GM23248 (cell line): ENCODE measurements around the gene ENSA. TPM values are rescaled to one million over a fixed set of nuclear protein-coding genes. Genes with fewer than 3 reads are reported as not detected.
"Not testable (repeated sequence)": the region's sequence is repeated elsewhere in the genome, so short reads cannot be mapped to it uniquely, and the experiment has no call there.

Experiments used
- DNase-seq: peaks from one replicate; pipeline ENCODE4 v3.0.0-alpha.2; 2015
- H2AFZ ChIP-seq: fragments of 200-600 bp; sonication (generic); 2 replicates; pipeline ENCODE4 v1.6.1; 2016; ENCODE audit warnings: antibody characterized with exemption
- H3F3A ChIP-seq: fragments of 200-600 bp; sonication (generic); 2 replicates; pipeline ENCODE4 v1.6.1; 2016; ENCODE audit warnings: mild to moderate bottlenecking, antibody characterized with exemption, mixed run types; ENCODE audit not compliant: insufficient read depth
- H3K27ac ChIP-seq: fragments of 200-600 bp; sonication (generic); 2 replicates; pipeline ENCODE4 v1.5.1; 2016; ENCODE audit warnings: mild to moderate bottlenecking
- H3K27me3 ChIP-seq: fragments of 200-600 bp; sonication (generic); replicated peaks from 2 replicates; pipeline ENCODE4 v1.6.1; 2016; ENCODE audit warnings: mild to moderate bottlenecking; ENCODE audit not compliant: insufficient read depth
- H3K36me3 ChIP-seq: fragments of 200-600 bp; sonication (generic); 2 replicates; pipeline ENCODE4 v1.6.1; 2016; ENCODE audit warnings: low read depth, mild to moderate bottlenecking
- H3K4me1 ChIP-seq: fragments of 200-600 bp; sonication (generic); 2 replicates; pipeline ENCODE4 v1.6.1; 2016; ENCODE audit warnings: mild to moderate bottlenecking; ENCODE audit not compliant: insufficient read depth
- H3K4me2 ChIP-seq: fragments of 200-600 bp; sonication (generic); one replicate; pipeline ENCODE4 v1.6.1; 2016; ENCODE audit warnings: mild to moderate bottlenecking; ENCODE audit not compliant: unreplicated experiment
- H3K4me3 ChIP-seq: fragments of 200-600 bp; sonication (generic); 2 replicates; pipeline ENCODE4 v1.5.1; 2016; ENCODE audit warnings: mild to moderate bottlenecking
- H3K79me2 ChIP-seq: fragments of 200-600 bp; sonication (generic); 2 replicates; pipeline ENCODE4 v1.6.1; 2016; ENCODE audit warnings: mild to moderate bottlenecking; ENCODE audit not compliant: insufficient read depth
- H3K9ac ChIP-seq: fragments of 200-600 bp; sonication (generic); 2 replicates; pipeline ENCODE4 v1.6.1; 2016; ENCODE audit warnings: mild to moderate bottlenecking
- H3K9me2 ChIP-seq: fragments of 200-600 bp; sonication (generic); 2 replicates; pipeline ENCODE4 v1.6.1; 2016; ENCODE audit warnings: mixed run types, mild to moderate bottlenecking, moderate library complexity; ENCODE audit not compliant: insufficient read depth
- H3K9me3 ChIP-seq: fragments of 200-600 bp; sonication (generic); one replicate; pipeline ENCODE4 v1.6.1; 2017; ENCODE audit warnings: low read depth
- H4K20me1 ChIP-seq: fragments of 200-600 bp; sonication (generic); 2 replicates; pipeline ENCODE4 v1.6.0; 2016; ENCODE audit not compliant: insufficient read depth
- EZH2 ChIP-seq: fragments of 200-600 bp; sonication (generic); IDR thresholded peaks from 2 replicates; pipeline ENCODE4 v1.6.1; 2018; ENCODE audit warnings: antibody characterized with exemption, mild to moderate bottlenecking; ENCODE audit not compliant: insufficient read depth, poor library complexity, severe bottlenecking
- EZH2phosphoT487 ChIP-seq: fragments of 200-600 bp; sonication (generic); IDR thresholded peaks from 2 replicates; pipeline ENCODE4 v1.6.1; 2018; ENCODE audit warnings: antibody characterized with exemption, moderate library complexity, mild to moderate bottlenecking, low read depth; ENCODE audit not compliant: insufficient read depth
- WGBS, 2 experiments: methylation state at CpG; one replicate each; pipeline ENCODE4 v1.1.6; 2015 to 2017; ENCODE audit warnings: low lambda C conversion rate in 2 of 2, low coverage in 1 of 2; ENCODE audit errors: missing lambda C conversion rate in 2 of 2; 5-methylcytosine and 5-hydroxymethylcytosine counted together
- in situ Hi-C: fragments of 300-500 bp; cut with MboI; formaldehyde crosslinking; loops from 2 replicates; pipeline ENCODE4 v1.15.0; 2020
- polyA plus RNA-seq: library from polyadenylated mRNA; unstranded; fragments of >200 nt; fragmentation: Nextera tagmentation; extraction: Ambion mirVana; gene quantifications from 2 replicates; pipeline ENCODE4 v1.2.1, GENCODE V29; 2016
- total RNA-seq: library from RNA; depleted of rRNA; stranded (reverse); fragments of >200 nt; shearing (Covaris generic); gene quantifications from 2 replicates; pipeline ENCODE4 v1.2.3, GENCODE V29; 2014

The ENSA gene
- total and polyA plus RNA-seq, 2 experiments from 2014 or later: 44.4 to 54.3 TPM

GRCh38 chr1:150628766-150629114 lies 672 bp downstream of the ENSA start:
- DNase-seq: no peak
- H3K79me2 ChIP-seq: peaks cover 59% of the 10 kb centered on the region
- no peaks in the 10 kb centered on the region for H3K9me3 ChIP-seq
- peak overlapping the region; percentile 98 for H3K4me3 ChIP-seq
- in situ Hi-C loops: no loop called here
- 0 out of 2 replicates have a peak, but pooled peaks cover 5% of the 10 kb centered on the region for H3F3A ChIP-seq
- H4K20me1 ChIP-seq: 0 out of 2 replicates have a peak, but pooled peaks cover 4% of the 10 kb centered on the region
- peak overlapping the region; percentile 90 for H3K27ac ChIP-seq
- H3K27me3 ChIP-seq: no peaks in the 10 kb centered on the region
- peak overlapping the region; percentile 94 for H3K4me2 ChIP-seq
- 0 to 1% methylated on average over 9 of the region's 9 CpGs for WGBS, 2 experiments
- H3K9ac ChIP-seq: peak overlapping the region; percentile 86
- H3K9me2 ChIP-seq: no peaks in the 10 kb centered on the region
- H2AFZ ChIP-seq: peak overlapping the region; percentile 82
- H3K36me3 ChIP-seq: peaks cover 25% of the 10 kb centered on the region; the same call in 1 of the 2 replicates
- no peak for TF ChIP-seq EZH2
- TF ChIP-seq EZH2phosphoT487: no peak
- peaks cover 12% of the 10 kb centered on the region for H3K4me1 ChIP-seq

- Histone ChIP-seq H4K20me1 (0 out of 2 replicates have a peak, but pooled peaks cover 4% of the 10 kb centered on the region), H3K4me1 (peaks cover 12% of the 10 kb centered on the region), H3K9ac (peak overlapping the region; percentile 86), H3K27me3 (no peaks in the 10 kb centered on the region), H3K27ac (no peak overlapping the region), H3K4me2 (peak overlapping the region; percentile 94), H2AFZ (no peak overlapping the region), H3K9me2 (no peaks in the 10 kb centered on the region), H3K79me2 (peaks cover 65% of the 10 kb centered on the region), H3K4me3 (peak overlapping the region; percentile 98), H3F3A (peaks cover 9% of the 10 kb centered on the region; the same call in 1 of the 2 replicates), H3K9me3 (no peaks in the 10 kb centered on the region), H3K36me3 (peaks cover 29% of the 10 kb centered on the region)
- in situ Hi-C loops: no loop called here
- no peak for DNase-seq
- 88 to 89% methylated on average over 5 of the region's 5 CpGs for WGBS, 2 experiments
- TF ChIP-seq EZH2phosphoT487 (no peak), EZH2 (no peak)
Measured at GRCh38 chr1:150627826-150628410, 1.5 kb downstream of the ENSA start.

GRCh38 chr1:150626150-150626549 lies 3.3 kb downstream of the ENSA start:
- Histone ChIP-seq H3K4me3 (no peak overlapping the region), H2AFZ (no peak overlapping the region), H3K27me3 (no peaks in the 10 kb centered on the region), H3K9ac (no peak overlapping the region), H3K9me2 (no peaks in the 10 kb centered on the region), H3K79me2 (peaks cover 78% of the 10 kb centered on the region), H3F3A (peaks cover 23% of the 10 kb centered on the region; the same call in 1 of the 2 replicates), H3K4me1 (peaks cover 14% of the 10 kb centered on the region), H3K9me3 (no peaks in the 10 kb centered on the region), H3K36me3 (peaks cover 31% of the 10 kb centered on the region), H3K27ac (no peak overlapping the region), H4K20me1 (0 out of 2 replicates have a peak, but pooled peaks cover 4% of the 10 kb centered on the region), H3K4me2 (no peak overlapping the region)
- in situ Hi-C loops: no loop called here
- TF ChIP-seq EZH2phosphoT487 (no peak), EZH2 (no peak)
- 87 to 91% methylated on average over 2 of the region's 2 CpGs for WGBS, 2 experiments
- DNase-seq: no peak

- H3K27me3 ChIP-seq, H3K4me3 ChIP-seq, in situ Hi-C loops, H3K27ac ChIP-seq, H3K4me2 ChIP-seq, H3K9me2 ChIP-seq, H4K20me1 ChIP-seq, H3K9ac ChIP-seq, H2AFZ ChIP-seq, H3K9me3 ChIP-seq, DNase-seq: not testable (repeated sequence)
- Histone ChIP-seq H3K79me2 (peaks cover 83% of the 10 kb centered on the region), H3F3A (peaks cover 39% of the 10 kb centered on the region), H3K4me1 (peaks cover 23% of the 10 kb centered on the region), H3K36me3 (peaks cover 31% of the 10 kb centered on the region)
- WGBS, 2 experiments: 88 to 100% methylated on average over 1 of the region's 1 CpG
Measured at GRCh38 chr1:150624546-150624945, 4.9 kb downstream of the ENSA start.

GRCh38 chr1:150624134-150624533 lies 5.3 kb downstream of the ENSA start:
- H3K9me3 ChIP-seq, H2AFZ ChIP-seq, H3K9ac ChIP-seq, H4K20me1 ChIP-seq, in situ Hi-C loops, H3K4me3 ChIP-seq, H3K9me2 ChIP-seq, H3K4me2 ChIP-seq, H3K27ac ChIP-seq, DNase-seq, H3K27me3 ChIP-seq: not testable (repeated sequence)
- peaks cover 27% of the 10 kb centered on the region for H3K4me1 ChIP-seq
- peaks cover 87% of the 10 kb centered on the region for H3K79me2 ChIP-seq
- peaks cover 31% of the 10 kb centered on the region for H3K36me3 ChIP-seq
- peaks cover 41% of the 10 kb centered on the region for H3F3A ChIP-seq
- 100% methylated on average over 1 of the region's 1 CpG for WGBS, 2 experiments
